Measurements from ENCODE around the gene OGA. TPM values are rescaled to one million over a fixed set of nuclear protein-coding genes. Genes with fewer than 3 reads are reported as not detected.

OGA gene
- polyA plus RNA-seq (2011; rRNA removed) (25.6 and 52.3 TPM in 2 replicates), polyA minus RNA-seq (2011; rRNA and poly(A)+ RNA removed) (21.2 and 27.0 TPM in 2 replicates)

DNA sequence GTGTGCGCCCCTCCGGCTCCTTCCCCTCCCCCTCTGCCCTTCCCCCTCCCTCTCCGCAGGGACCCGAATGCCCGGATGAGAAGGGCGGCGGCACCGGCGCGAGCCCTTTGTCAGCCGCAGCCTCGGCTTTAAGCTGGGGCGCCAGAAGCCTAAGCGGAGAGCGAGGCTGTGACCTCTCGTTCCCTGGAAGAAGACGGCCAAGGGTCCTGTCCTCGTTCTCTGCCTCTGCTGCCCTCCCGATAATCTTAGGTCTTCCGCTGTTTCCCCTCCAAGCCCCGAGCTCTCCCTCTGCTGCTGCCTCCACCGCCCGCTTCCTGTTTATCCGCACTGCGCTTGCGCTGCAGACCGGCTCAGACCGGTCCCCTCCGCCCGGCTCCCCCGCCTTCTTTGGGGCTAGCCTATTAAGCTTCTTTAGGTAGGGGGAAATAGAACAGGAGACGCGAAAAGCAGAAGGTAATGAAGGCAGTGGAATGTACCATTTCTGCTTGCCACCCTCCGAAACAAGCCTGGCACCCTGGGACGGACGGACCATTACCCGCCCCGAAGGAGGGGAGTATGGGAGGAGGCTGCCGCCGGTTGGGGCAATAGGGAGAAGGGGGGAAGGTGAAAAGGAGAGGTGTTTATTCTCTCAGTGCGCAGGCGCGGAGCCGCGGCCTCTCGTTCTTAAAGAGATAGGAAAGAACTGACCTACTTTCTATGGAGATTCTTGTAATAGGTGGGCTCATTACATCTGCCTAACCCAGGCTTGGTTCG is at the start of gene OGA:
OGA (minus strand) TSS at position 326 of the 753 bp plus-strand sequence. CDS start 422 bp downstream, outside the sequence.
- TF ChIP-seq, protein P1, sequence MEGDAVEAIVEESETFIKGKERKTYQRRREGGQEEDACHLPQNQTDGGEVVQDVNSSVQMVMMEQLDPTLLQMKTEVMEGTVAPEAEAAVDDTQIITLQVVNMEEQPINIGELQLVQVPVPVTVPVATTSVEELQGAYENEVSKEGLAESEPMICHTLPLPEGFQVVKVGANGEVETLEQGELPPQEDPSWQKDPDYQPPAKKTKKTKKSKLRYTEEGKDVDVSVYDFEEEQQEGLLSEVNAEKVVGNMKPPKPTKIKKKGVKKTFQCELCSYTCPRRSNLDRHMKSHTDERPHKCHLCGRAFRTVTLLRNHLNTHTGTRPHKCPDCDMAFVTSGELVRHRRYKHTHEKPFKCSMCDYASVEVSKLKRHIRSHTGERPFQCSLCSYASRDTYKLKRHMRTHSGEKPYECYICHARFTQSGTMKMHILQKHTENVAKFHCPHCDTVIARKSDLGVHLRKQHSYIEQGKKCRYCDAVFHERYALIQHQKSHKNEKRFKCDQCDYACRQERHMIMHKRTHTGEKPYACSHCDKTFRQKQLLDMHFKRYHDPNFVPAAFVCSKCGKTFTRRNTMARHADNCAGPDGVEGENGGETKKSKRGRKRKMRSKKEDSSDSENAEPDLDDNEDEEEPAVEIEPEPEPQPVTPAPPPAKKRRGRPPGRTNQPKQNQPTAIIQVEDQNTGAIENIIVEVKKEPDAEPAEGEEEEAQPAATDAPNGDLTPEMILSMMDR (IDR thresholded peaks at IDR 0.05; ENCODE audit: insufficient read depth, low read depth, low read length) = no peak
- peak; percentile 100 for DNase-seq (ENCODE audit: low read depth)
- POLR2A ChIA-PET = interaction anchor here (0.5 to 0.7 kb wide), 2 partner anchors 62 to 235 kb away, joined by 6 to 8 read pairs; no protein-coding TSS in a partner anchor
- CTCF ChIA-PET = interaction anchor here (1.4 to 3.5 kb wide), 3 partner anchors 17 to 37 kb away, joined by 4 to 13 read pairs (median 10); no protein-coding TSS in a partner anchor
- H3K4me3 ChIP-seq (ENCODE audit: low read depth, low read length) = peak within 1 kb of the TSS; percentile 99
- no peaks in the 10 kb centered on the region for H3K36me3 ChIP-seq (ENCODE audit: control insufficient read depth, insufficient read depth, low read length)
- H3K27me3 ChIP-seq (ENCODE audit: control insufficient read depth, insufficient read depth, low read length) = no peaks in the 10 kb centered on the region

DNA sequence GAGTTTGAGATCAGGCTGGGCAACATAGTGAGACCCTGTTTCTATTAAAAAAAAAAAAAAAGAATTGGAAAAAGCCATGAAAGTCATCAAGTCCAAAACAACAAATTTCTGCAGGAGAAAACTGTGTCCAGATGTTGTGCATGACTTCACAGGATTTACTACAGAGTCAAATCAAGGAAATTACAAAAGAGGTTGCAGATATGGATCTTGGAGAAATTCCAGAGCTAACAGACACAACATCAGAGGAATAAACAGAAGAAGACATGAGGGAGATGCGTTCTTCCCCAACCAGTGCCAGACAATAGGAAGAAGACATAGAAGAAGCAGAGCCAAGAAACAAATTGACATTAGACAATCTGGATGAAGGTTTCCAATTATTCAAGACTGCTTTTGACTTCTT is 49.7 kb upstream of the OGA start:
- POLR2A ChIA-PET = no interaction called here
- CTCF ChIA-PET = interaction anchor here (0.9 to 1.9 kb wide), 3 partner anchors 12 to 22 kb away, joined by 3 to 7 read pairs (median 3); no protein-coding TSS in a partner anchor
- no peak overlapping the region for H3K4me3 ChIP-seq (ENCODE audit: low read depth, low read length)
- peak; percentile 17 for DNase-seq (ENCODE audit: low read depth)
- TF ChIP-seq, protein P1 (IDR thresholded peaks at IDR 0.05; ENCODE audit: insufficient read depth, low read depth, low read length) = no peak
- no peaks in the 10 kb centered on the region for H3K27me3 ChIP-seq (ENCODE audit: control insufficient read depth, insufficient read depth, low read length)
- H3K36me3 ChIP-seq (ENCODE audit: control insufficient read depth, insufficient read depth, low read length) = no peaks in the 10 kb centered on the region

DNA sequence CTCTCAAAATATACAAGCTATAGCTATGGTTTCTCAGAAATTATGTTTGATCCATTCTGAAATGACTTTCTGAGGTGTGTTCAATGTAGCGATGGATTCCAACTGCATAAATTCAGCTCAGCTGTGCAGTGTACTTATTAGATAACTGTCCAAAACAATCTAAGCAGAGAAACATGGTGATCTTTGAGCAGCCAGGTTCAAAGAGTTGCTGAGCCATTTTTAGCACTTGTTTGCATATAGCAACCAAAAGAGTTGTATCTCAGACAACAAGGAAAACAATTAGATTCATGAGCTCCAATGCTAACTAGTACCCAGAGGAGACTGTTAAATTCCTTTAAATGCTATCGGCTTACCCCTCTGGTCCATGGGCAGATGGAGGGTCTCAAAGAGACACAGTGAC is 41.3 kb upstream of the OGA start:
- H3K27me3 ChIP-seq (ENCODE audit: control insufficient read depth, insufficient read depth, low read length) = no peaks in the 10 kb centered on the region
- TF ChIP-seq, protein P1 (IDR thresholded peaks at IDR 0.05; ENCODE audit: insufficient read depth, low read depth, low read length) = no peak
- POLR2A ChIA-PET = no interaction called here
- no peaks in the 10 kb centered on the region for H3K36me3 ChIP-seq (ENCODE audit: control insufficient read depth, insufficient read depth, low read length)
- no peak overlapping the region for H3K4me3 ChIP-seq (ENCODE audit: low read depth, low read length)
- CTCF ChIA-PET = interaction anchor here (0.6 to 1.1 kb wide), 3 partner anchors 18 to 717 kb away, joined by 3 to 6 read pairs (median 3); no protein-coding TSS in a partner anchor
- no peak for DNase-seq (ENCODE audit: low read depth)

DNA sequence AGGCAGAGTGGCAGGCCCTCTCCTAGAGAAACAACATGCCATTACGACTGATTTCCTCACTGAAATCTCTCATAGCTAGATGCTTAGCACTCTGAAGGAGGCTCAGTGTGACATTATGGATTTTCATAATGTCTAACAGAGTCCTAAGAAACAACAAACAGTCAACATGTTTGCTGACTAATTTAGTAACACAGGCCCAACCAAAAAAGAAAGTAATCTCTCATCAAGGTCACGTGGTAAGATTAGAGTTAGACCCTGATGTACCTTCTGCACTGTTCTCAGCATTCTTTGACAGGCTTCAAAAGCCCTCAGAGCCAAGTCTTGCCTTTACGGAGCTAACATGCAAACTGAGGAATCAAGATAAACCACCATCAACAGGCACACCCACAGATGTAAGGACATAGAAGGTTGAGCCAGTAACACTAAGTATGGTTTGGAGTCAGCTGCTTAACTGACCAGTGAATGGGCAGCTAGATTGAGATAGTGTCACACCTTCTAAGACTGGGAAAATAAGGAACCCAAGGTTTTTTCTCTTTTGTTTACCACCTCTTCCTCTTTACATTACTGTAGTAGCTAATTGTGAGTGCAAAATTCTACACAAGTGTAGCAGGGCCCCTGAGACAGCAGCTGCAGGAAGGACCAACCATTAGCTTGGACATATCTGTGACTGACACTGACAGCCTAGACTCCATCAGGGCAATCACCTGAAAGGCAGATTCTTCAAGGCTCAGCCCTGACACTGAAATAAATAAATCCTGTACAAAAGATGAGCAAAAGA is 40.7 kb upstream of the OGA start:
- DNase-seq (ENCODE audit: low read depth) = no peak
- TF ChIP-seq, protein P1 (IDR thresholded peaks at IDR 0.05; ENCODE audit: insufficient read depth, low read depth, low read length) = no peak
- ChIA-PET POLR2A (no interaction called here), CTCF (interaction anchor here (0.6 to 4.2 kb wide), 7 partner anchors 18 to 717 kb away, joined by 3 to 32 read pairs (median 3); no protein-coding TSS in a partner anchor)
- Histone ChIP-seq H3K27me3 (ENCODE audit: control insufficient read depth, insufficient read depth, low read length) (no peaks in the 10 kb centered on the region), H3K36me3 (ENCODE audit: control insufficient read depth, insufficient read depth, low read length) (no peaks in the 10 kb centered on the region), H3K4me3 (ENCODE audit: low read depth, low read length) (no peak overlapping the region)

Data from BJ (cell line).